Lung microvascular endothelial cell (primary cell): Measurements from ENCODE around the gene WNT4. TPM values are rescaled to one million over a fixed set of nuclear protein-coding genes. Genes with fewer than 3 reads are reported as not detected.

ENCODE experiments used
- DNase-seq, 2 donors: peaks; one replicate each; pipeline versions ENCODE4 v3.0.0 to v3.0.0-alpha.2; 2010; ENCODE audit warnings: low read depth in 2 of 2
- total RNA-seq: library from RNA; depleted of rRNA; stranded (reverse); fragments of >200 nt; gene quantifications from 2 replicates; pipeline ENCODE4 v1.2.1, GENCODE V29; 2014

The WNT4 gene
- total RNA-seq, 1 donor from 2014 or later, result 0.40 TPM

GRCh38 chr1:22164841-22165808, 22.2 kb upstream of the WNT4 start:
- no peak for DNase-seq

- peak in 1 of 2 donors; percentile 27 for DNase-seq
These were observed 20.7 kb upstream of the WNT4 start for GRCh38 chr1:22163564-22163963.

GRCh38 chr1:22163137-22163536, 20.2 kb upstream of the WNT4 start:
- DNase-seq, result peak in 1 of 2 donors; percentile 26

GRCh38 chr1:22159891-22160290, 17.0 kb upstream of the WNT4 start:
- DNase-seq, result no peak

- DNase-seq, result no peak
These were observed 15.8 kb upstream of the WNT4 start for GRCh38 chr1:22158654-22159053.

- DNase-seq, result no peak
These were observed 14.6 kb upstream of the WNT4 start for GRCh38 chr1:22157359-22157966.

- no peak for DNase-seq
These were observed 12.6 kb upstream of the WNT4 start for GRCh38 chr1:22155517-22155916.

- DNase-seq, result no peak
These were observed 11.7 kb upstream of the WNT4 start for GRCh38 chr1:22154626-22155025.

GRCh38 chr1:22153660-22154437, 11.0 kb upstream of the WNT4 start:
- DNase-seq, result no peak

GRCh38 chr1:22150923-22151322, 8.0 kb upstream of the WNT4 start:
- DNase-seq, result no peak

GRCh38 chr1:22142315-22143064, 407 bp downstream of the WNT4 start:
- DNase-seq, result peak; percentile 26 to 50

GRCh38 chr1:22141554-22142314, 1.2 kb downstream of the WNT4 start:
- no peak for DNase-seq

GRCh38 chr1:22140694-22141093, 2.2 kb downstream of the WNT4 start:
- DNase-seq, result no peak

GRCh38 chr1:22139817-22140216, 3.1 kb downstream of the WNT4 start:
- DNase-seq, result no peak

GRCh38 chr1:22139066-22139594, 3.8 kb downstream of the WNT4 start:
- no peak for DNase-seq

- DNase-seq, result no peak
These were observed 5.7 kb downstream of the WNT4 start for GRCh38 chr1:22137004-22137720.

GRCh38 chr1:22133931-22134324, 9.0 kb downstream of the WNT4 start:
- DNase-seq, result no peak

- DNase-seq, result no peak
These were observed 9.5 kb downstream of the WNT4 start for GRCh38 chr1:22133247-22133930.
